Neural crest cell (in vitro differentiated cells): ENCODE data around the gene EPB41L3. TPM values are rescaled to one million over a fixed set of nuclear protein-coding genes. Genes with fewer than 3 reads are reported as not detected.
"Not testable (repeated sequence)": the region's sequence is repeated elsewhere in the genome, so short reads cannot be mapped to it uniquely, and the experiment has no call there.

Experiments used
- DNase-seq: peaks from one replicate; pipeline ENCODE4 v3.0.0; 2021; ENCODE audit warnings: low read depth, mixed read lengths, low spot score
- H3K27ac Mint-ChIP-seq: one replicate; pipeline ENCODE4 v1.8.0; 2021; ENCODE audit warnings: mild to moderate bottlenecking, mixed read lengths; ENCODE audit not compliant: unreplicated experiment
- H3K27me3 Mint-ChIP-seq: 2 replicates; pipeline ENCODE4 v1.8.0; 2021; ENCODE audit warnings: low read depth, mild to moderate bottlenecking, mixed read lengths
- H3K36me3 Mint-ChIP-seq: 2 replicates; pipeline ENCODE4 v1.8.0; 2021; ENCODE audit warnings: low read depth, mild to moderate bottlenecking, mixed read lengths
- H3K4me1 Mint-ChIP-seq: 2 replicates; pipeline ENCODE4 v1.8.0; 2021; ENCODE audit warnings: mixed read lengths
- H3K4me3 Mint-ChIP-seq: one replicate; pipeline ENCODE4 v1.8.0; 2021; ENCODE audit warnings: mild to moderate bottlenecking, mixed read lengths
- H3K9me3 Mint-ChIP-seq: 2 replicates; pipeline ENCODE4 v1.8.0; 2021; ENCODE audit warnings: mixed read lengths
- total RNA-seq: library from RNA; stranded (reverse); gene quantifications from 2 replicates; pipeline ENCODE4 v1.2.1, GENCODE V29; 2021
- TF ChIP-seq, protein P1 (sequence below): fragments of 200-600 bp; sonication (generic); conservative IDR thresholded peaks from 2 replicates; pipeline ENCODE4 v1.5.0; 2021; ENCODE audit warnings: antibody characterized with exemption, mild to moderate bottlenecking

The EPB41L3 gene
- total RNA-seq, 1 donor from 2014 or later: 13.1 TPM

GRCh38 chr18:5582076-5582475, 38.3 kb upstream of the EPB41L3 start:
- TF ChIP-seq, protein P1, sequence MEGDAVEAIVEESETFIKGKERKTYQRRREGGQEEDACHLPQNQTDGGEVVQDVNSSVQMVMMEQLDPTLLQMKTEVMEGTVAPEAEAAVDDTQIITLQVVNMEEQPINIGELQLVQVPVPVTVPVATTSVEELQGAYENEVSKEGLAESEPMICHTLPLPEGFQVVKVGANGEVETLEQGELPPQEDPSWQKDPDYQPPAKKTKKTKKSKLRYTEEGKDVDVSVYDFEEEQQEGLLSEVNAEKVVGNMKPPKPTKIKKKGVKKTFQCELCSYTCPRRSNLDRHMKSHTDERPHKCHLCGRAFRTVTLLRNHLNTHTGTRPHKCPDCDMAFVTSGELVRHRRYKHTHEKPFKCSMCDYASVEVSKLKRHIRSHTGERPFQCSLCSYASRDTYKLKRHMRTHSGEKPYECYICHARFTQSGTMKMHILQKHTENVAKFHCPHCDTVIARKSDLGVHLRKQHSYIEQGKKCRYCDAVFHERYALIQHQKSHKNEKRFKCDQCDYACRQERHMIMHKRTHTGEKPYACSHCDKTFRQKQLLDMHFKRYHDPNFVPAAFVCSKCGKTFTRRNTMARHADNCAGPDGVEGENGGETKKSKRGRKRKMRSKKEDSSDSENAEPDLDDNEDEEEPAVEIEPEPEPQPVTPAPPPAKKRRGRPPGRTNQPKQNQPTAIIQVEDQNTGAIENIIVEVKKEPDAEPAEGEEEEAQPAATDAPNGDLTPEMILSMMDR: no peak
- Mint-ChIP-seq H3K36me3 (no peaks in the 10 kb centered on the region), H3K27me3 (no peaks in the 10 kb centered on the region), H3K9me3 (no peaks in the 10 kb centered on the region), H3K4me1 (peaks cover 32% of the 10 kb centered on the region), H3K27ac (peak overlapping the region; percentile 9), H3K4me3 (no peak overlapping the region)
- DNase-seq: no peak

DNA sequence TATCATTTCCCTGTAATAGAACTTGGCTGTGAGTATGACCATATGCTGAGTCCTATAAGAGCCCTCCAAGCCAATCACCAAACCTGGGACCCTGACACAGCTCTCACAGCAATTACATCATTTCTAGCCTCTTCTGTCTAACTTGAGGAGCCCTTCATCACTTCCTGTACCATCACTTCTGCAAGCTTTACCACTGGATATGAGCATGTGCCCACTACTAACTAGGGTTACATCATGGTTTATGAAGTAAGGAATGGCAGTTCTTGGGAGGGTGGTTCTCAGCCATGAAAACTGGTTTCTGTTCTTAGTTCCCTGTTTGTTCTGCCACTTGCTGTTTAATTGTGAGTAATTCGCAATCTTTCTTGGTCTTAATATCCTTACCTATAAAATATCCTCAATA, 31.0 kb upstream of the EPB41L3 start:
- no peak for DNase-seq
- H3K4me3 Mint-ChIP-seq: no peak overlapping the region
- no peaks in the 10 kb centered on the region for H3K27me3 Mint-ChIP-seq
- H3K9me3 Mint-ChIP-seq: no peaks in the 10 kb centered on the region
- H3K36me3 Mint-ChIP-seq: no peaks in the 10 kb centered on the region
- no peak overlapping the region for H3K27ac Mint-ChIP-seq
- H3K4me1 Mint-ChIP-seq: peaks cover 18% of the 10 kb centered on the region
- TF ChIP-seq, protein P1: no peak

DNA sequence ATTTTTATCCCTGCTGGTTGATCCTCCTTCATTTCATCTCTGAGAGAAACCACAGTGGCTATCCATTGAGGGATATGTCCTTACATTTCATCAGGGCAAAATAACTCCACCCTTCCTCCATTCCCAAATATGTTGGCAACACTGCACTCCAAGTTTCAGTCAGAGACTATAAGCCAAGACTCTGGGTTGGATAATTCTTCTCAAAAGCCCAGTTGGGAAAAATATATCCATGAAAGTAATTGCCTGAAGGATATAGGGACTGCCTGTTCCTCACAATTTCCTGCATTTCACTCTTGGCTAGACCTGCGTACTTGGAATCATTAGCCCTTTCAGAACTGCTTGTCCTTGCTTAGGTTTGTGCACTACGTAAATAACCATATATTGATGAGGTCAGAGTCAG, 27.9 kb upstream of the EPB41L3 start:
- no peak overlapping the region for H3K27ac Mint-ChIP-seq
- H3K9me3 Mint-ChIP-seq: no peaks in the 10 kb centered on the region
- no peak for DNase-seq
- no peaks in the 10 kb centered on the region for H3K36me3 Mint-ChIP-seq
- H3K4me3 Mint-ChIP-seq: no peak overlapping the region
- H3K27me3 Mint-ChIP-seq: no peaks in the 10 kb centered on the region
- peaks cover 19% of the 10 kb centered on the region for H3K4me1 Mint-ChIP-seq
- TF ChIP-seq, protein P1: no peak

GRCh38 chr18:5570613-5571012, 26.8 kb upstream of the EPB41L3 start:
- H3K4me3 Mint-ChIP-seq, H3K36me3 Mint-ChIP-seq, DNase-seq, H3K27me3 Mint-ChIP-seq, H3K27ac Mint-ChIP-seq, H3K9me3 Mint-ChIP-seq: not testable (repeated sequence)
- peaks cover 19% of the 10 kb centered on the region for H3K4me1 Mint-ChIP-seq

DNA sequence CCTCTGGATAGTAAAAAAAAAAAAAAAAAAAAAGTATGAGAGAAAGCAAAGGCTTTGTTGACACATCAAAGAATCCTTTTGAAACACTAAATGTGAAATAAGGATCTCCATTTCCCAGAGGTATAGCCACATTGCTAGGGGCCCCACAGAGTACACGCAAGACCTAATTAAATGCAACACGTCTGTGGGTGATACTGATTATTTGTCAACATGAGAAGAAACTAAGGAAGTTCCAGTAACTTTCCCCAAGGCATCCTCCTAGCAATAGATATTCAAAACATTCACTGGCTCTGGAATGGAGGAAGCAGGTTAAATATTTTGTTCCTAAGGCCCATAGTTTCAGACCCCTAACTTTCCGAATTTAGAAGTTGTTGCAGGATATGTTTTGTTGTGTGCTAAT, 24.6 kb upstream of the EPB41L3 start:
- H3K9me3 Mint-ChIP-seq: no peaks in the 10 kb centered on the region
- H3K4me3 Mint-ChIP-seq: no peak overlapping the region
- no peaks in the 10 kb centered on the region for H3K36me3 Mint-ChIP-seq
- H3K27me3 Mint-ChIP-seq: peaks cover 3% of the 10 kb centered on the region
- DNase-seq: no peak
- TF ChIP-seq, protein P1: no peak
- peaks cover 19% of the 10 kb centered on the region for H3K4me1 Mint-ChIP-seq
- H3K27ac Mint-ChIP-seq: no peak overlapping the region

- TF ChIP-seq, protein P1: no peak
- Mint-ChIP-seq H3K4me1 (peaks cover 18% of the 10 kb centered on the region), H3K4me3 (no peak overlapping the region), H3K9me3 (peaks cover 7% of the 10 kb centered on the region), H3K27ac (no peak overlapping the region), H3K36me3 (peaks cover 2% of the 10 kb centered on the region), H3K27me3 (peaks cover 6% of the 10 kb centered on the region)
- no peak for DNase-seq
These were observed 15.1 kb upstream of the EPB41L3 start for GRCh38 chr18:5558851-5559250.
